GM23248 (cell line): Measurements from ENCODE around the gene WNK2. TPM values are rescaled to one million over a fixed set of nuclear protein-coding genes. Genes with fewer than 3 reads are reported as not detected.
"Not testable (repeated sequence)": the region's sequence is repeated elsewhere in the genome, so short reads cannot be mapped to it uniquely, and the experiment has no call there.

Experiments
- DNase-seq: peaks from one replicate; pipeline ENCODE4 v3.0.0-alpha.2; 2015
- H2AFZ ChIP-seq: fragments of 200-600 bp; sonication (generic); 2 replicates; pipeline ENCODE4 v1.6.1; 2016; ENCODE audit warnings: antibody characterized with exemption
- H3F3A ChIP-seq: fragments of 200-600 bp; sonication (generic); 2 replicates; pipeline ENCODE4 v1.6.1; 2016; ENCODE audit warnings: mild to moderate bottlenecking, antibody characterized with exemption, mixed run types; ENCODE audit not compliant: insufficient read depth
- H3K27ac ChIP-seq: fragments of 200-600 bp; sonication (generic); 2 replicates; pipeline ENCODE4 v1.5.1; 2016; ENCODE audit warnings: mild to moderate bottlenecking
- H3K27me3 ChIP-seq: fragments of 200-600 bp; sonication (generic); replicated peaks from 2 replicates; pipeline ENCODE4 v1.6.1; 2016; ENCODE audit warnings: mild to moderate bottlenecking; ENCODE audit not compliant: insufficient read depth
- H3K36me3 ChIP-seq: fragments of 200-600 bp; sonication (generic); 2 replicates; pipeline ENCODE4 v1.6.1; 2016; ENCODE audit warnings: low read depth, mild to moderate bottlenecking
- H3K4me1 ChIP-seq: fragments of 200-600 bp; sonication (generic); 2 replicates; pipeline ENCODE4 v1.6.1; 2016; ENCODE audit warnings: mild to moderate bottlenecking; ENCODE audit not compliant: insufficient read depth
- H3K4me2 ChIP-seq: fragments of 200-600 bp; sonication (generic); one replicate; pipeline ENCODE4 v1.6.1; 2016; ENCODE audit warnings: mild to moderate bottlenecking; ENCODE audit not compliant: unreplicated experiment
- H3K4me3 ChIP-seq: fragments of 200-600 bp; sonication (generic); 2 replicates; pipeline ENCODE4 v1.5.1; 2016; ENCODE audit warnings: mild to moderate bottlenecking
- H3K79me2 ChIP-seq: fragments of 200-600 bp; sonication (generic); 2 replicates; pipeline ENCODE4 v1.6.1; 2016; ENCODE audit warnings: mild to moderate bottlenecking; ENCODE audit not compliant: insufficient read depth
- H3K9ac ChIP-seq: fragments of 200-600 bp; sonication (generic); 2 replicates; pipeline ENCODE4 v1.6.1; 2016; ENCODE audit warnings: mild to moderate bottlenecking
- H3K9me2 ChIP-seq: fragments of 200-600 bp; sonication (generic); 2 replicates; pipeline ENCODE4 v1.6.1; 2016; ENCODE audit warnings: mixed run types, mild to moderate bottlenecking, moderate library complexity; ENCODE audit not compliant: insufficient read depth
- H3K9me3 ChIP-seq: fragments of 200-600 bp; sonication (generic); one replicate; pipeline ENCODE4 v1.6.1; 2017; ENCODE audit warnings: low read depth
- H4K20me1 ChIP-seq: fragments of 200-600 bp; sonication (generic); 2 replicates; pipeline ENCODE4 v1.6.0; 2016; ENCODE audit not compliant: insufficient read depth
- EZH2 ChIP-seq: fragments of 200-600 bp; sonication (generic); IDR thresholded peaks from 2 replicates; pipeline ENCODE4 v1.6.1; 2018; ENCODE audit warnings: antibody characterized with exemption, mild to moderate bottlenecking; ENCODE audit not compliant: insufficient read depth, poor library complexity, severe bottlenecking
- EZH2phosphoT487 ChIP-seq: fragments of 200-600 bp; sonication (generic); IDR thresholded peaks from 2 replicates; pipeline ENCODE4 v1.6.1; 2018; ENCODE audit warnings: antibody characterized with exemption, moderate library complexity, mild to moderate bottlenecking, low read depth; ENCODE audit not compliant: insufficient read depth
- WGBS, 2 experiments: methylation state at CpG; one replicate each; pipeline ENCODE4 v1.1.6; 2015 to 2017; ENCODE audit warnings: low lambda C conversion rate in 2 of 2, low coverage in 1 of 2; ENCODE audit errors: missing lambda C conversion rate in 2 of 2; 5-methylcytosine and 5-hydroxymethylcytosine counted together
- in situ Hi-C: fragments of 300-500 bp; cut with MboI; formaldehyde crosslinking; loops from 2 replicates; pipeline ENCODE4 v1.15.0; 2020
- polyA plus RNA-seq: library from polyadenylated mRNA; unstranded; fragments of >200 nt; fragmentation: Nextera tagmentation; extraction: Ambion mirVana; gene quantifications from 2 replicates; pipeline ENCODE4 v1.2.1, GENCODE V29; 2016
- total RNA-seq: library from RNA; depleted of rRNA; stranded (reverse); fragments of >200 nt; shearing (Covaris generic); gene quantifications from 2 replicates; pipeline ENCODE4 v1.2.3, GENCODE V29; 2014

Gene WNK2
- total and polyA plus RNA-seq, 2 experiments from 2014 or later = not detected

DNA sequence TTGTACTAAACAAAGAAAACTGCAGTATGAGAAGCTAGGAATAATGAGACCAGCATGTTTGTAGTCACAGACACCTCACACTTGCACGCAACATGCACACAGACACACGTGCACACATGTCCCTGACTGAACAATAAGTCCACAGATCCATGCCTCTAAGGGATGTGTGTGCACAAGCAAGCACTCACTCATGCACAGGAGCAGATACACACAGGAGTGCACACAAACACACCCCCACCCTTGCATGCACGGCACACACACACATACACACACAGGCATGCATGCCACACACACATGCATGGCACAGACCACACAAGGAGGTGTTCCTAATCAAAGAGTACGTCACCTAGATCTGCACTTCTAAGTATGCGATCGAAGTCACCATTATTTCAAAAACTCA, 156.2 kb downstream of the WNK2 start:
- Histone ChIP-seq H3K79me2 (no peaks in the 10 kb centered on the region), H3K4me3 (no peak overlapping the region), H3K4me2 (no peak overlapping the region), H2AFZ (no peak overlapping the region), H3K9ac (no peak overlapping the region), H3K9me2 (no peaks in the 10 kb centered on the region), H3K27me3 (peaks cover 8% of the 10 kb centered on the region), H3K4me1 (no peaks in the 10 kb centered on the region), H3F3A (no peaks in the 10 kb centered on the region), H3K36me3 (no peaks in the 10 kb centered on the region), H3K9me3 (no peaks in the 10 kb centered on the region), H4K20me1 (no peaks in the 10 kb centered on the region), H3K27ac (no peak overlapping the region)
- in situ Hi-C loops = no loop called here
- 44 to 45% methylated on average over 6 of the region's 6 CpGs for WGBS, 2 experiments
- TF ChIP-seq EZH2phosphoT487 = no peak
- no peak for TF ChIP-seq EZH2
- no peak for DNase-seq

DNA sequence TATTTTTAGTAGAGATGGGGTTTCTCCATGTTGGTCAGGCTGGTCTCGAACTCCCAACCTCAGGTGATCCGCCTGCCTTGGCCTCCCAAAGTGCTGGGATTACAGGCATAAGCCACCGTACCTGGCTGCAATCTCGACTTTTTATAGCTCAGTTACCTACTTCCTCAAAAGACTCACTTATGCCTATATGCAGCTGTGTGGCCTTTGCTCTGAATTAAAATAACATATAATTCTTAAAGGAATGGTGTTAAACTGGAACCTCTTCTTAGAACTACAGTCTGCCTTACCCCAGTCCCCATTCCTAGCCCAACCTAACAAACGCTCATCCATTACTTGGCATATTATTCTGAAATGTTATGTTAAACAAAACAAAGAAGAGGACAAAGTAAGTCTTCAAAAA, 157.9 kb downstream of the WNK2 start:
- H3K9me3 ChIP-seq, H3K27ac ChIP-seq, H3K4me1 ChIP-seq, H3K4me2 ChIP-seq, H2AFZ ChIP-seq, H3F3A ChIP-seq, in situ Hi-C loops, H3K36me3 ChIP-seq, H4K20me1 ChIP-seq, H3K79me2 ChIP-seq, H3K9me2 ChIP-seq, H3K9ac ChIP-seq, H3K4me3 ChIP-seq, DNase-seq: not testable (repeated sequence)
- H3K27me3 ChIP-seq = peaks cover 26% of the 10 kb centered on the region
- 51 to 55% methylated on average over 5 of the region's 5 CpGs for WGBS, 2 experiments

DNA sequence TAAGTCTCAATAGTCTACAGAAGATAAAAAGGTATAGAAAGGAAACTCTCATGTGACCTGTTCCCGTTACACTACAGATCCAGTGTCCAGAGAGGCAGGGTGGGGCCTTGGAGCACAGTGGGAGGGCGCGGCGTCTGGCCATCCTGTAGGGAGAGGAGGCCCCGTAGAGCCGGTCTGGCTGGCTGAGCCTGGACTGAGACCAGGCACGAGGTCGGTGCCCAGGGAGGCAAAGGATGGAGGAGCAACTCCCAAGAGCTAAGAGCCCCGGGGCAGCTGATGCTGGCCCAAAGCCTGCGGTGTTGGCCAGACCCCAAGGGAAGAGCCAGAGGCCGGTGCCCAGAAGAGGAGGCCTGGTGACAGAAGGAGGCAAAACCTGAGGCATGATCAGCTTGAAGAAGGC, 158.5 kb downstream of the WNK2 start:
- H3K9me2 ChIP-seq, H2AFZ ChIP-seq, H3K27ac ChIP-seq, H3K4me2 ChIP-seq, H3K79me2 ChIP-seq, H3K9me3 ChIP-seq, H3K36me3 ChIP-seq, H3K4me3 ChIP-seq, H3F3A ChIP-seq, H4K20me1 ChIP-seq, H3K9ac ChIP-seq, DNase-seq, in situ Hi-C loops, H3K4me1 ChIP-seq: not testable (repeated sequence)
- H3K27me3 ChIP-seq = peaks cover 32% of the 10 kb centered on the region
- WGBS, 2 experiments = 67 to 71% methylated on average over 11 of the region's 11 CpGs

DNA sequence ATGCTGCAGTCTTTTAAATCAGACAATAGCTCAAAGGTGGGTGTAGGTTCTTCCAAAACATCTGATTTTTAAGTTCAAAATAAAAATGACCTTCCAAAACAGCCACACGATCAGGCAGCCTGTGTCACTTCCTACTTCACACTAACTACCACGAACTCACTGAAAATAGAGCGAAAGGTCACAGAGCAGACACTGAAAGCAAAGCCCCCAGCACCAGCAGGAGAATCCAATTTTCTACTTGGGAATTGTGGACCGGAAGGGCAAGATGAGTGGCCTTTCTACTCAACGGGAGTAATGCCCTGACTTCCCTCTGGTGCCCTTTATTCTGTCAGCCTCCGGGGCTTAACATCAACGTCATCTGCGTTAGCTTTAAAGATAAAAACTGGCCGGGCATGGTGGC, 159.7 kb downstream of the WNK2 start:
- Histone ChIP-seq H3K4me2 (no peak overlapping the region), H3K9me2 (no peaks in the 10 kb centered on the region), H3K27me3 (peaks cover 33% of the 10 kb centered on the region), H3K36me3 (no peaks in the 10 kb centered on the region), H3K9ac (no peak overlapping the region), H2AFZ (no peak overlapping the region), H4K20me1 (no peaks in the 10 kb centered on the region), H3K27ac (no peak overlapping the region), H3K4me1 (no peaks in the 10 kb centered on the region), H3K79me2 (no peaks in the 10 kb centered on the region), H3F3A (no peaks in the 10 kb centered on the region), H3K9me3 (no peaks in the 10 kb centered on the region), H3K4me3 (no peak overlapping the region)
- in situ Hi-C loops = no loop called here
- no peak for DNase-seq
- WGBS, 2 experiments = 60 to 62% methylated on average over 9 of the region's 9 CpGs
- TF ChIP-seq EZH2 (no peak), EZH2phosphoT487 (no peak)

DNA sequence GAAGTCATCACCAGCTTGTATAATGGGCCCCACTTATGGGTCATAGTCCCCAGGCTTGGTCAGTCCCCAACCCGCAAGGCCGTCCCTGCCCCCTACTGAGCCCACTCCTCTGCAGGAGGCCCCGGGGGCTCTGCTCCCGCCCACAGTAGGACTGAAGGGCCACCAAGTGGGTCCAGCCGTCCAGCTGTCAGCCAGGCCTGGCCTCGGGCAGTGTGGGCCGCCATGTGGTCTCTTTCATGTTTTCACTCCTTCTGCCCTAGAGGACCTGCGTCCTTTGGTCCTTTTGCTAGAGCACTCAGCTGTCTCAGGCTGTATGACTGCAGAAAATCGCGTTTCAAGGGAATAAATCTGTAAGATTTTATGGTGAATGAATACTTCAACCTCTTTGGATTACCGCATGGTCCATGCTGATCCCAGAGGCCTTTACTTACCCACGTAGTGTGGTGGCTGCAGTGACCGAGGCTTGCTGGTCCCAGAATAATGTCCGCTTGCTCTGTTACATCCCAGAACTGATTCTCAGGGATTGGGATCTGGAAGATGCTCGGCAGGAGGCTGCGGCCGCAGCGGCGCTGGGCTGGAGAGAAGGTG, 161.8 kb downstream of the WNK2 start:
- no peak overlapping the region for H2AFZ ChIP-seq
- H3K27me3 ChIP-seq = peaks cover 33% of the 10 kb centered on the region
- H3K36me3 ChIP-seq = no peaks in the 10 kb centered on the region
- H3K9ac ChIP-seq = no peak overlapping the region
- no peak overlapping the region for H3K27ac ChIP-seq
- 0 out of 2 replicates have a peak, but pooled peaks have one; percentile 15 for TF ChIP-seq EZH2phosphoT487
- TF ChIP-seq EZH2 = peak; percentile 48
- DNase-seq = no peak
- H3K9me3 ChIP-seq = no peaks in the 10 kb centered on the region
- 32 to 43% methylated on average over 19 of the region's 19 CpGs for WGBS, 2 experiments
- H3K4me1 ChIP-seq = no peaks in the 10 kb centered on the region
- H3K9me2 ChIP-seq = no peaks in the 10 kb centered on the region
- no peaks in the 10 kb centered on the region for H3F3A ChIP-seq
- no peaks in the 10 kb centered on the region for H3K79me2 ChIP-seq
- peak overlapping the region; percentile 25 for H3K4me2 ChIP-seq
- no peaks in the 10 kb centered on the region for H4K20me1 ChIP-seq
- in situ Hi-C loops = no loop called here
- H3K4me3 ChIP-seq = peak overlapping the region; percentile 34; the same call in 1 of the 2 replicates
